GOT3 (cell line): ENCODE results near the gene FAM234B.
"Not testable (repeated sequence)": the region's sequence is repeated elsewhere in the genome, so short reads cannot be mapped to it uniquely, and the experiment has no call there.

ENCODE experiments used
- DNase-seq: peaks from one replicate; lab custom pipeline; 2025; ENCODE audit warnings: mixed read lengths; lab: John Stamatoyannopoulos, UW

Gene FAM234B

DNA sequence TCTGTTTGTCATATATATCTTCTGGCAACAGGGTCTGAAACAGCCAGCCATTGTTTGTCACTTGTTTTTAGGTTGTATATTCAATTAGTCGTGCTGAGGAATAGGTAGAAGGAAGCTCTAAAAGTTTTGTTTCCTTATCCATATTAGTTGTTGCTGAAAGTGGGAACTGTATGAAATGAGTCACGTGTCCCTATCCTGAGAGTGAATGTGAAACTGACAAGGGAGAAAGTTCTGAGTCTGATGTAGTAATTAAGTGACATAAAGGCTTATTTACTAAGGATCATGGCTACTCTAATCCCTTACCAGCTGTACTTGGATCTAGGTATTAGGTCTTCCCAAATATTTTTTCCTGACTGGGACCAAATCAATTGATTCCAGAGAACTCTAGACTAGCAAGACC is 16.4 kb downstream of the FAM234B start:
- DNase-seq = no peak

DNA sequence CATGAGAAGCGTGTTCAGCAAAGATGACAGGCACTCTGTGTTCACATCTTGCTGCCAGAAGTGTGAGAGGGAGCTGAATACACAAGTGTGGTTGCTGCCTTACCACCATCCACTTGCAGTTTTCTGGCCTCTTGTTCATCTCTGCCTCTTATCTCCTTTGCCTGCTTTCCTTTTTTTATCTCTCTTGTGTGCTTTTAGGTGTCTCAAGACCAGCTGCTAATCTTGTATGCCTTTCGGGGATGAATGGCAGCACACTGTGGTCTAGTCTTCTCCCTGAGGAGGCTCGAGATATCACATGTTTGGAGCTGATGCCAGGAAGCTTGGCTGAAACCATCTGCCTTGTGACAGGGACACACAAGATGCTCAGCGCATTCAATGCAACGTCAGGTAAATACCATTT is 17.2 kb downstream of the FAM234B start:
- no peak for DNase-seq

DNA sequence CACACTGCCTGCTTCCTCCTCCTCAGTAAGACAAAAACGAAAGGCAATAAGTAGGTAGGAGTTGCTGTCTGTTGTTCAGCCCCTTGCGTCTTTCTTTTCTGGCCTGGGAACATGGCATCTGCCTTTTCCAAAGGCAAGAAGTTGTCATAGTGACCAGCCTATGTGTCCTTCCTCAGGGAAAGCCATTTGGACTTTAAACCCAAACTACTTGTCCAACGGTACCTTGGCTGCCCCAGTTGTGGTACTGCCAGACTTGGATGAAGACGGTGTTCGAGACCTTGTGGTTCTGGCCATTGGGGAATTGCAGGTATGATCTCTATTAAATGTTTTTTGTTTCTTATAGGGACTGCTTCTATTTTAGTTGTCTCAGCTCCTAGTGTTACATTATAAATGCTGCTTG is 18.5 kb downstream of the FAM234B start:
- DNase-seq = no peak

DNA sequence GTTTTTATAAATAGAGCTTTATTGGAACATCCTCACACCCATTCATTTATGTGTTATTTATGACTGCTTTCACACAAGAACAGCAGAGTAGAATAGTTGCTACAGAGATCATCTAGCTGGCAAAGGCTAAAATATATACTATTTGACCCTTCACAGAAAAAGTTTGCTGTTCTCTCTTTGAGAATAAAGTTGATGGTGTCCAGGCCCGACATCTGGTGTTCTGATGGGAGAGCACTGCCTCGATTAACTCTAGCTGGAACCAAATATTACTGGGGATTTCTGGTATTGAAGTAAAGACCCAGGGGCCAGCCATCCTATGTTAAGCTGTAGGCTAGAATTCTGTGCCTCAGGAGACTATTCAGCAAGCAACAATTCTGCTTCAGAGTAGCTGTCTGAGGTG is 21.8 kb downstream of the FAM234B start:
- no peak for DNase-seq

DNA sequence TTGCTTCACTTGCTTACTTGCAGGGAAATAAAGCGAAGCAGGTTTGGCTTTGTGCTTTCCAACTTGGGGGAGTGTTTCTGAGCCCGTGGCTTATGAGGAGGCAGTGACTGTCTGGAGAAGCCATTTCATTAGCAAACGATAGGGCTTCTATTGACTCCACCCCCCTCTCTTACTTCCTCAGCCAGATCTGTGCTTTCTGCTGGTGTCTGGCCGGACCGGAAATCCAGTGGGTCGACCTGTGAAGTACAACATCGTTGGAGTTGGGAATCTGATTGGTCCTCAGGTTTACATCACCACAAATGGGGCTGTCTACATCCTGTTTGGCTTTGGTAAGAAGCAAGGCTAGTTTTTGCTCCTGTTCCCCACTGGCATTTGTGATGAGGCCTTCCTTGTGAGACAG is 22.3 kb downstream of the FAM234B start:
- DNase-seq = no peak

DNA sequence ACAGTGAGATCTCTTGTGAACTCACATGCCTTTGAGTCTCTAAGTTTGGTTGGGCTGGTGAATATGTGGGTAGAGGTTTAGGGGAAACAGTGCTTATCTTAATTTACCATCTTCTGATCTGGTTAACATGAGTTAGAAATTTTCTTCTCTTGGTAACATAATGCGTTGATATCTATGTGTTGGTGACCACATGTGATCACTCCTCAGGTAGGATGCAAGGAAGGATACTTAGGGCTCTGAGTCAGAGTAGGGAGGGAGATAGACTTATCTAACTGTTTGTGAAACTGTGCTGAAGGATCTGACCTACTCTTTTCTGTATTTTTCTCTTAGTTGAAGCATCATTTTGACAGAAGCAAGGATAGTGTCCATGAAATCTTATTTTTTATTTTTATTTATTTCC is 23.1 kb downstream of the FAM234B start:
- no peak for DNase-seq

DNA sequence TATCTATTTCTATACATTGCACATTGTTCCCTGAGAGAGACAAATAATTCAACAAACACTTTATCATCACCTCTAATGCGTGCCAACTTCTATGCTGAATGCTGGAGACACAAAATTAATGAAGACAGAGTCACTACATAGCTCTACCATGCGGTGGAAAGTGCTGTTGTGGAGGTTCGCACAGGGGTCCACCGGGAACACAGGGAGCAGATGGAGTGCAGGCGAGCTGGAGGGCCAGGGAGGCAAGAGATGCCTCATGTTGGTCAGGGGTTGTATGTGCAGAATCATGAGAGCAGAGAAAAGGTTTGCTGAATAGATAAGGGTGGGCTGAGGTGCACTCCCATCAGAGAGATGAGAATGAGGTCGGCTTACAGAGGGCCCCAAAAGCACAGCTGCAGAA is 25.2 kb downstream of the FAM234B start:
- no peak for DNase-seq

DNA sequence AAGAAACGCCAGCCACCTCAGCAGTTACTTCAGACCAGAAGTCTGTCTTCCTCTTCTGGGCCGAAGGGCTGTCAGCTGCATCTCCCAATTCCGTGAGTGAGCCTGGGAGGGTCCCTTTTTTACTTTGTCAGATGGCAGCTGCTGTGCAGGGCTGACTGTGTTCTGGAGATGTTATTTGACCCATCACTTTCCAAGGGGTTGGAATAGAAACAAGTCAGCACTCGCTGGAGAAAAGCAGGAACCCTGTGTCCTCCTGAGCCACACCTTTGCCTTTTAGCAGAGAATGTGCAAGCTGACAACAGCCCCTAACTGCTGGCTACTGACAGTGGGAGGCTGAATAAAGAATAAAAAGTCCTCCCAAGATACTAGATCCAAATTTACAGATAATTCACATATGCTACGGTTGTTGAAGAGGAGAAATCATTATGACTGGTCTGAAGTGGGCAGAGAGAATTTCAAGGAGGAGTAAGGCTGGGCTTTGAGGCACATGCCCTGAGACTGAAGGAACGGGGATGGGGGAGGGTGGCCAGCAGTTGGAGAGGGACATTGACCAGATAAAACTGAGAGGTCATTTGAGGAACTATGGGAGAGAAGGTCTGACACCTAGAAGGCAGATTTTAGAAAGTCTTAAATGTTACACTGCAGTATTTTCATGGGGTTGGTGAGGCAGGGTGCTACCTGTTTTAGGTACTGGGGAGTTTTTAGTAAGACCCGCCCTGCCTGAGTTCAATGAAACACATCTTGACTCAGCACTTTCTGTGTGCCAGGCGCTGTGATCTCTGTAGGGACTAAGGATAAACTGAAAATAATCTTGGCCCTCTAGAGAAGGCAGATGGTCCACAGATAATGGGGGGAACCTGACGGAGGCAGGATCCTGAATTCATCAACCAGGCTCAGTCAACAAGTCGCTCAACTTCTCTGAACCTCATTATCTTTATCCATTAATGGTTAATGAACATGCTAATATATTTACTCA is 27.4 kb downstream of the FAM234B start:
- DNase-seq = no peak

DNA sequence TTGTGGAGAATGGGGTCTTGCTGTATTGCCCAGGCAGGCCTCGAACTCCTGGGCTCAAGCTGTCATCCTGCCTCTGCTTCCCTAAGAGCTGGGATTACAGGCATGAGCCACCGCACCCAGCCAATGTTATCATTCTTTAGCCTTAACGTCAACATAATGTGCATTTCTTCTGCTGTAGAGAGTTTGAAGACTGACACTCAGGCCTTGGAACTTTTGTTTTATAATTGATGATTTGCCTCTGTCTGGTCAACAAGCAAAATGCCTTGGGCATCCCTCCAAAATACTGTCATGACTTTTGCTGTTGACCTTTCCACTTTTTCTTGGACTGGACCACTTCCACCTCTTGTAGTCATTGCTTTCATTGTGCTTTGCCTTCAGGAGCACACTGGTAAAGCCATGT is 29.0 kb downstream of the FAM234B start:
- DNase-seq = no peak

DNA sequence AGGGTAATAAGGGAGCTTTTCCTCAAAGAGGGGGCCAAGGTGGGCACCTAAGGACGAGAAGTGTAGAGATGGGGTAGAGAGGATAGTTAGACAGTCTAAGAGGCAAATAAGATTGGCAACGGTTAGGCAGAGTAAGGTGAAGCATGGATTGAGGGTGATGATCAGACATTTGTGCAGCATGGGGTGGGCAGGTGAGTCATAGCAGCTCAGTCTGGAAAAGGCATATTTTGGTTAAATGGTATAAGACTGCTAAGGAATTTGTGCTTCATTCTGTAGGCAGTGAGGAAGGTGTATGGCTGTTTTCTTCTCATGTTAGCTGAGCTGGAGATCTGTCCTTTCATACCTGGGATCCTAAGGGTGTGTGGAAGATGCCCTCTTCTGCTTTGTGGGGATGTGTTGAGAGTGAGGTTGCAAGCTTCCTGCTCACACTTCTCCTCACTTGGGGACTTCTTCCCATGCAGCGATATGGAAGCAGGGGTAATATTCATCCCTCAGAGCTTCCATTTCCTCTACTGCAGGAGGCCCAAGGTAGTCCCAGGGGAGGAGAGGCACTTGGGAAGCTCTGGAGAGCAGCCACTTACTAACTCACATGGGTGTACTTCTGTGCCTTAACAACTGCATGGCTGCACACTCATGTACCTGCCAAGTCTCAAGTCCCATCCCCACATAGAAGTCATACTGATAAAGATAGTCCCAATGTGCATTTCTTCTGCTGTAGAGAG is 30.4 kb downstream of the FAM234B start:
- DNase-seq = no peak

DNA sequence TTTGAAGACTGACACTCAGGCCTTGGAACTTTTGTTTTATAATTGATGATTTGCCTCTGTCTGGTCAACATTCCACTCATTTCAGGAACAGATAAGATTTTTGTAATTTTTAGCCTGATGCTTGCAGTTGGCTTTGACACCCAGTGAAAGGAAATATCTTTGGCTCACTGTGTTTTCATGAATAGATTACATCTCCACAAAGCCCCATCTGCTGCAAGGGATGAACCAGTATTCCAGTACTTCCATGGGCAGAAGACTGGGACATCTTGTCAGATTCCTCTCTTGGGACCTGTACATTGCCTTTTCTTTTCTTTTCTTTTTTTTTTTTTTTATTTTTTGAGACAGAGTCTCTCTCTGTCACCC is 30.9 kb downstream of the FAM234B start:
- DNase-seq = no peak

DNA sequence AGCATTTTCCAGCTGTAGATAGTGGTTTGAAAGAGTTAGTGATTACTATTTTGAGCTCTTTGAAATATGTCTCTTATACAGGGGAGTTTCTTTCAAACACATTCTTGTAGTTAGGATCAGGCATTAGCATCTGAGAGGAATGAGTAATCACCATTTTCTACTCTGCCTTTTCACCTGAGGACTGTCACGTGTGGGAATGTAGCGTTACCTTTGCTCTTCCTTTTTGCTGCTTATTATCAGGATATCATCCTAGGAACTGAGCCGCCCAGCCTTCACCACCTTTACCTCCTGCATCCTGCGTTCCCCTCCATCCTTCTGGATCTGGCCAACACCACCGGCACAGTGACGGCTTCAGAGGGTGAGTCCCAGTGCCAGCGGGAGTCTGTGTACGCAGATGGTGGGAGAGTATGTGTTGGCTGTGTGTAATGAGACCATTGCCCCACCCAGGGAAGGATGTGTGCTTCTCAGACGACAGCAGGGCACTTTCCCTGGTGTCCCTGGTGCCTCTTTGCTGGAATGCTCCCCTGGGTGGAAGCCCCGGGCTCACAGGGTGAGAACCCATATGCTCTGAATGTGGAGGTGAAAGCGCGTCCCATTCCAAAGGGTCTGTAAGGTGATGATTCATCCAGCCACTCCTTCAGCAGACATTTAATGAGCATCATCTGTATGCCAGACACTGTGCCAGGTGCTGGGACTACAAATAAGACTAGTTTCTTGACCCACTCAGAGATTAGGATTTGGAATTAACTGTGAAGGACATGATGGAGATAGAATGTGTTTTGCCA is 31.8 kb downstream of the FAM234B start:
- no peak for DNase-seq

DNA sequence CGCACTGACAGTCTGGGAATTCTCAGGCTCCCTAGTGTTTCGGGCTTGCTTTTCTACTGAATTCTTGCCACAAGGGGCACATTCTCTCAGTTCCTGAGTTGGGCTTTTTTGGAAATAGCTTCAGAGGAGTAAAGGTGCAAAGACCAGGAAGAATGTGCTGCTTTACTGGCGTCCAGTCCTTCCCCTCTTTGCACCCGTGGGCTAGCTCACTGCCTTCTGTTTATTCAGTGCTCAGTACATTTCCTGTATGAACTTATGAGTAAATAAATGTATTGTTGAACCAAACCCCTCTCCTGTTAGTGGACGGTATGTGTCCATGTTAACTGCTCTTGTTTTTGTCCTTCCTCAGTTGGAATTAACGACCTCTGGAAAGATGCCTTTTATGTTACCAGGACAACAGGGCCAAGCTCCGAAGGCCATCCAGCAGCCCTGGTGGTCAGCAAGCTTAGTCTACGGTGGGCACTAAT is 35.3 kb downstream of the FAM234B start:
- DNase-seq = no peak

DNA sequence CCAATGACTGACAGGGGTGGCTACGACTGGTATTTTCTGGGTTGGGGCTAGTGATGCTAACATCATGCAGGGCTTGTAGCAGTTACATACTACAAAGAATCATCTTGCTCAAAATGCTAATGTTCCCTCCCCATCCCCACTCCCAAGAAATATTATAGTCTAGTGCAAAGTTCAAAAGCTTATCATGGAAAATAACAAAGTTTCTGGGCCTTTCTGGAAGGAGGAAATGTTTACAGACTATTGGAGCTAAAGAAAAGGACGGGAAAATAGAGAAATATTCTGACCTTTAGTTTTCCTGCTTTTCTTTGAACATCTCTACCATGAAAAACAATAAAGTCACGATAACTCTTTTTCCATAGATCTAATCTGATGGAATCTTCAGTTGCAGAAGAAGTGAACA is 36.1 kb downstream of the FAM234B start:
- DNase-seq = no peak

DNA sequence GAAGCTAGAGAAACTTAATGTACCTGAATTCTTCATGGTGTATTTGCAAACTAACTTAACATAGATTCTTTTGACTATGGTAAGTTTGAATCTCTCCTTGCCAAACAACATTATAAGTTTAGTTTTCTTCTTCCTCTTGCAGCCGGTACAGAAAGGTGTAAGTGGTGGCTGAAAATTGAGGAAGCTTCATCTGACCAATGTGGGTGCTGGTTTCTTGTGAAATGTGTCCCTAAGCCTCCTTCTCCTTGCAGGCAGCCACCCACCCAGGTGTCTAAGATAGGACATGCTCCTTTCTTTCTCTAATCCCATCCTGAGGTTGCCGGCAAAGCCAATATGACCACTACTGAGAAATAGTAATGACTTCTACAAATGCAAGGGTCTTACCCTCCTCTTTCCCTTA is 38.7 kb downstream of the FAM234B start:
- DNase-seq = no peak

DNA sequence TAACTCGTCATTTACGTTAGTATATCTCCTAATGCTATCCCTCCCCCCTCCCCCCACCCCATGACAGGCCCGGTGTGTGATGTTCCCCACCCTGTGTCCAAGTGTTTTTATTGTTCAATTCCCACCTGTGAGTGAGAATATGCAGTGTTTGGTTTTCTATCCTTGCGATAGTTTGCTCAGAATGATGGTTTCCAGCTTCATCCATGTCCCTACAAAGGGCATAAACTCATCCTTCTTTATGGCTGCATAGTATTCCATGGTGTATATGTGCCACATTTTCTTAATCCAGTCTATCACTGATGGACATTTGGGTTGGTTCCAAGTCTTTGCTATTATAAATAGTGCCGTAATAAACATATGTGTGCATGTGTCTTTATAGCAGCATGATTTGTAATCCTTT is 39.5 kb downstream of the FAM234B start:
- not testable (repeated sequence) for DNase-seq

DNA sequence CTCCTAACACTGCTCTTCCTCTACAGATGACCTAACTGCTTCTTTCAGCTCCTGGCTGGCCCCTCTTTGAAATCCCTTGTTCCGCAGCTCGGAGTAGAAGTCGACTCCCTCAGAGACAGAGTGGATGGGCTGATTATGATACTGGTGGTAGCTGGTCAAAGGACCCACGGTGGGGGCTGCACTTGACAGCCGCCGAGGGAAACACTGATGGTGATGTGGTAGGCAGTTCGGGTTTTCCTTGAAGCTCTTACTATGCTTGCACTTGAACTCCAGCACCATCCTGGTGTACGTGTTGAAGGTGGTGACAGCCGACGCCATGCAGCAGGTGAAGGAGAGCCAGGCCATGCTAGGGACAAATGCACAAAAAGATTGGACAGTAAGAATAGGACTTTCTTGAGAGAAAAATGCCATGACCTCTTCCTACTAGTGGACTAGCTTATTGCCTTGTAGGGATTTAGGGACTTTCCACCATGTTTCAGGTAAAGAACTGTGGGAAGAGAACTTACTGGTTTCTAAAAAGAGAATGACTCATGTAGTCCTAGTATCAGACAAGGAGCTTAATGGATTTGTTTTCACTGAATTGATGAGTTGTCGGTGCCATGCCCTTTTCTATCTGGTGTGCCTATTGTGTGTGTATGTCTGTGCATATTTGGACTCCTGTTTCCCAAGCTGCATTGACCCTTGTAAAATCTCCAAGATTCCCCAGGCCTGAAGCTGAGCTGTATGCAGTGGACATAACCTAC is 40.9 kb downstream of the FAM234B start:
- no peak for DNase-seq

DNA sequence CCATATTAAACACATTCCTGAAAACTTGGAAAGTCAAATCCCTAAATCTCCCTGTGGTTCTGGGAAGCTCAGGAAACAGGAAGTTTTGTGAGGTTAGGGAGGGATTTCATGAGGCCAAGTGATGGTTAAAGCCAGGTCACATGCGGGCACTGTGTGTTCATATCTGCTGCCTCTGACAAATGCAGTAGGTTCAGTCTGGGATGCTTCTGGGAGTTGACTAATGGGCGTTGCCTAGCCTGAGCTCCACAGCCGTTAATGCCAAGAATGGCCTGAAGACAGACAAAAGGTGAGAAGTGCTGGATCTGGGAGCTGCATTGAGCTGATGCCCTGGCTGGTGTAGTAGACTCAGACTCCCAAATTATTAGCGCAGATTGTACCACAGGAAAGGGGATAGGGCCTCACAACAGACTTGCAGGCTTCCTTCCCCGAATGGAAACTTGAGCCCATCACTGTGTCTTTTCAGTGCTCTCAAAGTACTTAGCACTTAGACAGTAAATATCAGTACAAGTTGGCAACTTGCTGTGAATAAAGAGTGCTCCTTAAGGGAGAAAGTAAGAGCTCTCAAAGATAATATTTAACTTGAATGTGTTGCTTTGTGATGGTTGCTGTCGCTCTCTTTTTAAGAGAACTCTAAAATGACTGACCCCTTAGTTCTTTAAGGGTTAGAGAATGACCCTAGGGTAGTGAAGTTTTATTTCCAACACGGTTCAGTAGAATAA is 41.9 kb downstream of the FAM234B start:
- DNase-seq = no peak

DNA sequence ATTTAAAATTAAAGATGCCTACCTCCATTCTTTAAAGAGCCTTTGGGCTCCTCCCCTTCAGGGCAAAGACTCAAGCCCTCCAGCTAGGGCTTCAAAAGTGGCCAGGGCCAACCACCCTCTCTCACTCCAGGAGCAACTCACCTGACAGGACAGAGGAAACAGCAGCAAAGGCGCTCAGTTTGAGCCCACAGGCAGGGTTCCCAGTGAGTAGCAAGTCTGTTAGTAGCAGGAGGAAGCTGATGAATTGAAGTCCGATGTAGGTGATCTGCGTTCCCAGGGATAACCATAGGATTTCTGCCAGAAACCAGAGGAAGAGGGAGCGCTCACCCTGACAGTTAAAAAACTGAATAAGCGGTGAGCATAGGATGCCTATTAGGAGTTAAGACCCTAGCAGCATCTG is 43.6 kb downstream of the FAM234B start:
- no peak for DNase-seq

DNA sequence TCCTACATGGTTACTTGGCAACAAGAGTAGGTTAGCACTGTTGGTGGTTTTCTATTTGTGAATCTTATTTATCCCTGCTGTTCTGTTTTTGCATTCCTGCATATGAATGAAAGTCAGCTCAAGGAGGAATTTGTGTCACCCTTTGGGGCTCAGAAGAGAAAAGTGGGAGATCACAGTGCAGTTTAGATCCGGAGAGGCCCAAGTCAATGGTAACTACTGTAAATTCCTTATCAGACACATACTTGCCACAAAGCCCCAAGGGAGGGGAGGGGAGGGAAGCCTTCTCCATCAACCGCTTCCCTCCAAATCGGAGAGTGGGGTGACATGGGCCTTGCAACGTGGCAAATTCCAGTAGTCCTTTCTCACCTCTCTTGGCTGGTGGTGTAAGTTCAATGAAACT is 44.3 kb downstream of the FAM234B start:
- DNase-seq = no peak

DNA sequence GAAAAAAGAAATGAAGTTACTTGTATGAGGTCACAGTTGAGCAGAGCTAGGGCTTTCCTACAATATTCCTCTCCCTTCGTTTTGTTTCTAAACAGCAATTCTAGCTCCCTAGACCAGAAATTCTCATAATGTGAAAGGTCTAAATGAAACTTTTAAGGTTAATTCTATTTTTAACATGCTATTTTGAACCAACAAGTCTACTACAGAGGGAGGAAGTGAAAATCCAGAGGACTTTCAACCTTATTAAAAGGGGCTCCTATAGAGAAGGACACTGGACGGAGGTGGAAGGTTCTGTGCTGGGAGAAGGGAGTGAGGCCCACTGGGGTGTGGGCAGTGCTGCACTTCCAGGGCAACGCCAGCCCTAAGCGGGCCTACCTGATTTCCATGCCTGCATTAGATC is 45.9 kb downstream of the FAM234B start:
- no peak for DNase-seq
